ENCODE measurements around the gene USF2.

DNA sequence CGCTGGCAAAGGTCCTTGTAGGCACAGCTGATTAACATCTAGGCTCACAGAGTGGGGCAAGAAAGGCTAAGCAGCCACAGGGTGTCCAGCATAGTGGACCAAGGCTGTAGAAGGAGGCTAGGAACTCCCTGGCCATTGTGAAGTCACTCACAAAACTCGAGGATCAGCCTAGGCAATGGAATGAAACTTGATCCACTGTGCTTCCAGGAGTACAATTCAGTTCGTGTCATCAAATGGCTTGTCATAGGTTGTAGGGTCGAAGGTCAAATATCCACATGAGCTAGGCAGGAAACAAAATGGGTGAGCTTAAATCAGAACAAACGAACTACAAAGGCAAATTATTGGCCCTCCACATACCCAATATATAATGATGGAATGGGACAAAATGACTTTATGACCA, 35.9 kb upstream of the USF2 start:
- no peak for TF ChIP-seq POLR2A (IDR thresholded peaks at IDR 0.05; ENCODE audit: low read depth, low read length)
- no peak for TF ChIP-seq TCF7 (IDR thresholded peaks at IDR 0.05; ENCODE audit: borderline replicate concordance)
- no peak for TF ChIP-seq POLR2AphosphoS5 (IDR thresholded peaks at IDR 0.05; ENCODE audit: low read length)
- no peak for TF ChIP-seq ZZZ3 (IDR thresholded peaks at IDR 0.05; ENCODE audit: control insufficient read depth, insufficient read length, low read depth)
- no peak for TF ChIP-seq CTCF (IDR thresholded peaks at IDR 0.05 in 2 of 3, conservative IDR thresholded peaks at IDR 0.05 in 1 of 3; ENCODE audit: control insufficient read depth in 2 of 3, extremely low read depth in 1 of 3, insufficient read depth in 1 of 3, low read depth in 3 of 3, low read length in 3 of 3)
- no peak for TF ChIP-seq MYC (IDR thresholded peaks at IDR 0.05; ENCODE audit: insufficient read depth, insufficient read length, insufficient replicate concordance, low read length, severe bottlenecking)
- TF ChIP-seq MEF2A (IDR thresholded peaks at IDR 0.05; ENCODE audit: insufficient read depth, low read depth, low read length), result no peak
- no peak for TF ChIP-seq TAF1 (IDR thresholded peaks at IDR 0.05; ENCODE audit: borderline replicate concordance, low read depth, low read length)
- TF ChIP-seq YY1 (IDR thresholded peaks at IDR 0.05; ENCODE audit: low read depth, low read length), result no peak
- TF ChIP-seq USF2 (IDR thresholded peaks at IDR 0.05; ENCODE audit: borderline replicate concordance, low read depth, low read length), result no peak
- TF ChIP-seq, protein P1, sequence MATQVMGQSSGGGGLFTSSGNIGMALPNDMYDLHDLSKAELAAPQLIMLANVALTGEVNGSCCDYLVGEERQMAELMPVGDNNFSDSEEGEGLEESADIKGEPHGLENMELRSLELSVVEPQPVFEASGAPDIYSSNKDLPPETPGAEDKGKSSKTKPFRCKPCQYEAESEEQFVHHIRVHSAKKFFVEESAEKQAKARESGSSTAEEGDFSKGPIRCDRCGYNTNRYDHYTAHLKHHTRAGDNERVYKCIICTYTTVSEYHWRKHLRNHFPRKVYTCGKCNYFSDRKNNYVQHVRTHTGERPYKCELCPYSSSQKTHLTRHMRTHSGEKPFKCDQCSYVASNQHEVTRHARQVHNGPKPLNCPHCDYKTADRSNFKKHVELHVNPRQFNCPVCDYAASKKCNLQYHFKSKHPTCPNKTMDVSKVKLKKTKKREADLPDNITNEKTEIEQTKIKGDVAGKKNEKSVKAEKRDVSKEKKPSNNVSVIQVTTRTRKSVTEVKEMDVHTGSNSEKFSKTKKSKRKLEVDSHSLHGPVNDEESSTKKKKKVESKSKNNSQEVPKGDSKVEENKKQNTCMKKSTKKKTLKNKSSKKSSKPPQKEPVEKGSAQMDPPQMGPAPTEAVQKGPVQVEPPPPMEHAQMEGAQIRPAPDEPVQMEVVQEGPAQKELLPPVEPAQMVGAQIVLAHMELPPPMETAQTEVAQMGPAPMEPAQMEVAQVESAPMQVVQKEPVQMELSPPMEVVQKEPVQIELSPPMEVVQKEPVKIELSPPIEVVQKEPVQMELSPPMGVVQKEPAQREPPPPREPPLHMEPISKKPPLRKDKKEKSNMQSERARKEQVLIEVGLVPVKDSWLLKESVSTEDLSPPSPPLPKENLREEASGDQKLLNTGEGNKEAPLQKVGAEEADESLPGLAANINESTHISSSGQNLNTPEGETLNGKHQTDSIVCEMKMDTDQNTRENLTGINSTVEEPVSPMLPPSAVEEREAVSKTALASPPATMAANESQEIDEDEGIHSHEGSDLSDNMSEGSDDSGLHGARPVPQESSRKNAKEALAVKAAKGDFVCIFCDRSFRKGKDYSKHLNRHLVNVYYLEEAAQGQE (IDR thresholded peaks at IDR 0.05; ENCODE audit: low read depth, low read length), result no peak
- TF ChIP-seq JUND (IDR thresholded peaks at IDR 0.05; ENCODE audit: low read depth, low read length), result no peak
- no peak for TF ChIP-seq FOXM1 (IDR thresholded peaks at IDR 0.05; ENCODE audit: low read depth, low read length)
- TF ChIP-seq SP1 (IDR thresholded peaks at IDR 0.05; ENCODE audit: low read depth, low read length), result no peak
